Stimulated activated CD4-positive, alpha-beta T cell treated with anti-CD3 and anti-CD28 coated beads, TNF-alpha, amount 100 ng/mL, for 4 hours (primary cell): Measurements from ENCODE around the gene ENTPD1.
"Not testable (repeated sequence)": the region's sequence is repeated elsewhere in the genome, so short reads cannot be mapped to it uniquely, and the experiment has no call there.

Experiments
- DNase-seq, 3 experiments: peaks; one replicate each; pipeline ENCODE4 v3.0.0-alpha.2; 2020; ENCODE audit warnings: low read depth in 3 of 3

The ENTPD1 gene

GRCh38 chr10:95866467-95866842 is 110.5 kb downstream of the ENTPD1 start:
- no peak for DNase-seq

DNA sequence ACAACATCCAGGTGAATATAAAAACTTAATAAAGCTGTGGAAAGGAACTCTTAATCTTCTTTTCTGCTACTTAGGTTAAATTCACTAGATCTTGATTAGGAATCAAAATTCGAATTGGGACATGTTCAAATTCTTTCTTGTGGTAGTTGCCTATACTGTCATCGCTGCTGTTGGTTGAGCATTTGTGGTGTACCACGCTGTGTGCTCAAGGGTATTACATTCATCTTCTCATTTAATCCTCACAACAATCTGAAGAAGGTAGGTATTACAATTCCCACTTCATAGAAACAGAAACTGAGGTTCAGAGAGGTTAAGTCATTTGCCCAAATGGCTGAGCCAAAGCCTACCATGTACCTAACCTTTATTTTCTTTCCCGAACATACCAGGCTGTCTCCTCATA is 111.9 kb downstream of the ENTPD1 start:
- DNase-seq: no peak

- no peak for DNase-seq
These were observed 116.3 kb downstream of the ENTPD1 start for GRCh38 chr10:95872158-95872711.

GRCh38 chr10:95873139-95873538 is 117.2 kb downstream of the ENTPD1 start:
- no peak for DNase-seq

DNA sequence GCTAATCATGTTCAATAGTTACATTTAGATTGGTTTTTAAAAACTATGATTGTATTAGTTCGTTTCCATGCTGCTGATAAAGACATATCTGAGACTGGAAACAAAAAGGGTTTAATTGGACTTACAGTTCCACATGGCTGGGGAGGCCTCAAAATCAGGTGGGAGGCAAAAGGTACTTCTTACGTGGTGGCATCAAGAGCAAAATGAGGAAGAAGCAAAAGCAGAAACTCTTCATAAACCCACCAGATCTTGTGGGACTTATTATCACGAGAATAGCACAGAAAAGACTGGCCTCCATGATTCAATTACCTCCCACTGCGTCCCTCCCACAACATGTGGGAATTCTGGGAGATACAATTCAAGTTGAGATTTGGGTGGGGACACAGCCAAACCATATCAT is 117.7 kb downstream of the ENTPD1 start:
- no peak for DNase-seq

DNA sequence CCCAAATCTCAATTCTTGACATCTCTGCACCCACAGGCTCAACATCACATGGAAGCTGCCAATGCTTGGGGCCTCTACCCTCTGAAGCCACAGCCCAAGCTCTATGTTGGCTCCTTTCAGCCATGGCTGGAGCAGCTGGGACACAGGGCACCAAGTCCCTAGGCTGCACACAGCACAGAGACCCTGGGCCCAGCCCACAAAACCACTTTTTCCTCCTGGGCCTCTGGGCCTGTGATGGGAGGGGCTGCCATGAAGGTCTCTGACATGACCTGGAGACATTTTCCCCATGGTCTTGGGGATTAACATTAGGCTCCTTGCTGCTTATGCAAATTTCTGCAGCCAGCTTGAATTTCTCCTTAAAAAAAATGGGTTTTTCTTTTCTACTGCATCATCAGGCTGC is 118.8 kb downstream of the ENTPD1 start:
- DNase-seq: not testable (repeated sequence)

GRCh38 chr10:95876756-95877155 is 120.8 kb downstream of the ENTPD1 start:
- no peak for DNase-seq

DNA sequence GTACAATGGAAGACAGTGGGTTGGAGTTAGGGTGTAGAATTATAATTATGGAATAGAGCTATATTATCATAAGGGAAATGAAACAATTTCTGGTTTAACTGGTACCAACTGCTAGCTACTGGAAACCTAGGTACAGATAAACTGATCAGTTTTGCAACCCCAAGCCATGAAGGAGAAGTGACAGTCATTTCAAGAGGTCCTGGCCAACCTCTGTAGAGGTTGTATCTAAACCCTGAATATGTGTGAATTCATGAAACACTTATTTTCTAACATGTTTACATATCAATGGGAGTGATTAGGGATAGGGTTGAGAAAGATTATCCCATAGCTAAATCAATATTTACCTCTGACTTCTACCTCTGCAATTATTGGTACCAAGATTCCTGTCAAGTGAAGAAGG is 121.9 kb downstream of the ENTPD1 start:
- no peak for DNase-seq

DNA sequence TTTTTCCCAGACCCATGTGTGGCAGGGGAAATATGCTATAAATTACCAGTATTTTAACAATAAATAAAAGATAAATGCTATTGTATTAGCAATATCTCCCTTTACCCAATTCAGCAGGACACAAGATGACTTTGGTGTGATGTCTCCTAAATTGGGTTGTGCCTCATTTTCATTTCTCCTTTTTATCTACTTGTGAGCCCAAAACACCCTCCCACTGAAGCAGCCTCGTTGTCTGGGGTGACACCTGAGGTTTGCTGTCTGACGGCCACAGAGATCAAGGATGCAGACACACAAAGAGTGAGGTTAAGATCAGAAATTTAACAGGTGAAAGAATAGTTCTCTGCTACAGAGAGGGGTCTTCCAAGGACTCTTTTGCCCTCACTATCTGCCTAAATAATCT is 124.7 kb downstream of the ENTPD1 start:
- DNase-seq: no peak

GRCh38 chr10:95881316-95881715 is 125.4 kb downstream of the ENTPD1 start:
- DNase-seq: no peak

- DNase-seq: no peak
These were observed 133.9 kb downstream of the ENTPD1 start for GRCh38 chr10:95889830-95890229.

DNA sequence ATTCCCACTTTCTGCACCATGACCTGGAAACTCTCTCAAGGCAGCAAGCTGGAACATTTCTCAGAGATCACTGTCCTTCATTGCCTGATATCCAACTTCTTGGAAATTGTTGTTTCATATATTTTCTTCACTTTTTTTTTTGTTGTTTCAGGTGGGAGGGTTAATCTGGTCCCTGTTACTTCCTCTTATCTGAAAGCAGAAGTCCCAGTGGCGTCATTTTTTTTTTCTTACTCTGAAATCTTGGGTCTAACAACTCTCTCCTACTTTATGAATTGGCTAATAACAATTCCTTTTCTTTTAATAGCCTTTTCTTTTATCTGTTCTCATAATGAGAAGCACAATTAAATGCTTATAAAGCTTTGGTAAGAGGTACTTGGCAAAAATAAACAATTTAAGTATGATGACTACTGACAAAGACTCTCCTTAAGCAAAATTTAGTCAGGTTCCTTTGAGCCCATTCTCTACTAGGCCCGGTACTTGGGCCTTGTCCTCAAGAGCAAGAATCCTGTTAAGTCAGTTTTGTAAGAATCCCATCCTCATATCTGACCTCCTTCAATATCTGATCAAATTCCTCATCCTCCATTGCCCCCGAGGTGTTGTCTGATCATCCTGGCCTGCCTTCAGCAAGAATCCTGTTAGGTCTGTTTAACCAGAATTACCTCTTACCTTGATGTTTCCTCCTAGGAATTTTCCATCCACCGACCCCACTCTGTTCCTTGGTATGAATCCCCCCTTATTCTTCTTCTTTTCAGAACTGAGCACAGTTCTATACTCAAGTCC is 140.3 kb downstream of the ENTPD1 start:
- no peak for DNase-seq

- DNase-seq: not testable (repeated sequence)
These were observed 150.1 kb downstream of the ENTPD1 start for GRCh38 chr10:95905897-95906580.

- DNase-seq: peak in 2 of 3 experiments; percentile 1 to 11
These were observed 150.9 kb downstream of the ENTPD1 start for GRCh38 chr10:95906677-95907455.

DNA sequence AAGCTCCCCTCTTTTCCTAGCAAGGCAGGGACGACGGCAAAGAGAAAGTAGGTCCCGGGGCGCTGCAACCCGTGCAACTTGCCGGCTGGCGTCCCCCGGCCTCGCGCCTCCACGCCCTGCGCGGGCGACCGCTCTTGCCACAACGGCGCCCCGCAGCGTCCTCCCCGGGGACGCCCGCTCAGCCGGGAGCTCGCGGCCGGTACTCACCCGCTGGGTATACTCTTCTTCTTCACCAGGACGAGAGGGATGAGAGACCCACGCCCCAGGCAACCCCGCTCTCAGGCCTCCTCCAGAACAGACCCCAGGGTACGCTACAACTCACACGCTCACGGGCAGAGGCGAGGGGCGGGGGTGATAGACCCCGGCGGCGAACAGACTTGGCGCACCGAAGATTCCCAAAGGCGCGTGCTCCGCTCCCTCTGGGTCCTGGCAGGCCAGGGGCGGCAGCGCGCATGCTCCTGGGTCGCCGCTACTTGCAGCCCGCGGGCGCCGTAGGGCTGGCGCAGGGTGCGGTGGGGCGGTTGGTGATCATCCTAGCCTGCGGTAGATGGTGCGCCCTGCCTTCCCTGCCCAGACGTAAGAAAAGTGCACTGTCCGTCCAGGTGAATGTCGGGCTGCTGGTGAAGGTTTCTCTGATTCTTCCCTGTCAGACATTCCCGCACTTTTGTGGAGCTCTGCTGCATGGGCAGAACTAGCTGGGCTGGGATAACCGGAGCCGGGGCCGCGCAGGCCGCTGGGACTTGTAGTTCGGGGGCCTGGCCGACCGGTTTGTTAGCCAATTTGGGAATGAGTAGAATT is 151.7 kb downstream of the ENTPD1 start, which contains the start of gene CC2D2B:
CC2D2B (plus strand) TSS at position 520 of the 798 bp plus-strand sequence. CDS start 3,349 bp downstream, outside the sequence.
- peak; percentile 23 to 58 (median 45) for DNase-seq

DNA sequence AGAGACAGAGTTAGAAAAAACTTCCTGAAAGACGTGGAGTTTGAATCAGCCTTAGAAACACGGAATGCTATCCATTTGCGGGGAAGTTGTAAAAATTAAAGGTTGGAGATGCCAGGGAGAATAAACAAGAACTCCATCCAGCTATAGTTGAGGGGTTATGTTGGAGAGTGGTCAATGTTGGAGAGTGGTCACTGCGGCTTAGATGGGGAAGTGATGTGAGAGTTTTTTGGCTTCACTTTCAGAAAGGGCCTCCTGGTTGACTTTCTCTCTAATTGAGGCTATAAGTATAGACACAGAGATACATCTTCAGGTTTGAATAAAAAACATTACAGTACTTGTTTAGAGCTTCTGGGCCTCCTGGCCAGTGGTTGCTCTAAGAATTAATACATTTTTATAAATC is 152.5 kb downstream of the ENTPD1 start:
- no peak for DNase-seq

- DNase-seq: no peak
These were observed 153.6 kb downstream of the ENTPD1 start for GRCh38 chr10:95909561-95909960.

GRCh38 chr10:95916039-95916438 is 160.1 kb downstream of the ENTPD1 start:
- not testable (repeated sequence) for DNase-seq
